Esophagus muscularis mucosa (tissue), 4 donors: Measurements from ENCODE around the gene PEX11G. TPM values are rescaled to one million over a fixed set of nuclear protein-coding genes. Genes with fewer than 3 reads are reported as not detected.

Experiments
- DNase-seq: peaks from one replicate; pipeline ENCODE4 v3.0.0-alpha.2; 2017; ENCODE audit errors: extremely low spot score
- H3K27ac ChIP-seq, 4 donors: fragments of 200-600 bp; sonication (generic); replicated peaks in 1 of 4; 1 replicate in 3 of 4; 2 replicates in 1 of 4; pipeline ENCODE4 v1.5.1; 2016 to 2019; ENCODE audit warnings: mild to moderate bottlenecking in 1 of 4
- H3K27me3 ChIP-seq, 4 donors: fragments of 200-600 bp; sonication (generic); one replicate each; pipeline versions ENCODE4 v1.5.1 to v1.6.0; 2016 to 2019
- H3K36me3 ChIP-seq, 4 donors: fragments of 200-600 bp; sonication (generic); one replicate each; pipeline ENCODE4 v1.5.1; 2016 to 2019
- H3K4me1 ChIP-seq, 4 donors: fragments of 200-600 bp; sonication (generic); one replicate each; pipeline ENCODE4 v1.5.1; 2016 to 2019
- H3K4me3 ChIP-seq, 4 donors: fragments of 200-600 bp; sonication (generic); 1 replicate in 2 of 4; 2 replicates in 2 of 4; pipeline ENCODE4 v1.5.1; 2016 to 2019; ENCODE audit warnings: mild to moderate bottlenecking in 4 of 4, moderate library complexity in 1 of 4
- H3K9me3 ChIP-seq, 4 donors: fragments of 200-600 bp; sonication (generic); 1 replicate in 3 of 4; 2 replicates in 1 of 4; pipeline ENCODE4 v1.5.1; 2016 to 2019
- EP300 ChIP-seq: sonication (generic); formaldehyde crosslinking; IDR thresholded peaks from one replicate; pipeline ENCODE4 v1.6.1; 2017; ENCODE audit warnings: antibody characterized with exemption
- POLR2A ChIP-seq: fragments of 450-650 bp; IDR thresholded peaks from one replicate; pipeline ENCODE4 v1.6.1; 2017; ENCODE audit warnings: antibody characterized with exemption, moderate library complexity, mild to moderate bottlenecking, low read depth
- POLR2AphosphoS5 ChIP-seq, 2 donors: sonication (generic); formaldehyde crosslinking; IDR thresholded peaks; one replicate each; pipeline ENCODE4 v1.6.1; 2017; ENCODE audit warnings: antibody characterized with exemption in 2 of 2
- WGBS: methylation state at CpG from one replicate; pipeline ENCODE4 v1.1.5; 2018; 5-methylcytosine and 5-hydroxymethylcytosine counted together
- intact Hi-C: fragments of 100-400 bp; cut with DNase I; formaldehyde crosslinking; loops from one replicate; pipeline ENCODE4 v1.15.1; 2023
- total RNA-seq, 4 donors: library from RNA; depleted of rRNA; stranded (reverse); fragments of >200 nt; gene quantifications; one replicate each; pipeline versions ENCODE4 v1.1.0 to v1.2.1, GENCODE V29; 2016
- TF ChIP-seq, protein P1 (sequence below), 3 experiments: fragments of 200-600 bp in 2 of 3; fragments of 450-650 bp in 1 of 3; sonication (generic) in 2 of 3; IDR thresholded peaks; one replicate each; pipeline ENCODE4 v1.5.1; 2017 to 2019; ENCODE audit warnings: antibody characterized with exemption in 3 of 3, mild to moderate bottlenecking in 2 of 3, moderate library complexity in 1 of 3

Gene PEX11G
- total RNA-seq, 4 donors from 2014 or later = 1.7 to 5.3 (median 3.7) TPM

DNA sequence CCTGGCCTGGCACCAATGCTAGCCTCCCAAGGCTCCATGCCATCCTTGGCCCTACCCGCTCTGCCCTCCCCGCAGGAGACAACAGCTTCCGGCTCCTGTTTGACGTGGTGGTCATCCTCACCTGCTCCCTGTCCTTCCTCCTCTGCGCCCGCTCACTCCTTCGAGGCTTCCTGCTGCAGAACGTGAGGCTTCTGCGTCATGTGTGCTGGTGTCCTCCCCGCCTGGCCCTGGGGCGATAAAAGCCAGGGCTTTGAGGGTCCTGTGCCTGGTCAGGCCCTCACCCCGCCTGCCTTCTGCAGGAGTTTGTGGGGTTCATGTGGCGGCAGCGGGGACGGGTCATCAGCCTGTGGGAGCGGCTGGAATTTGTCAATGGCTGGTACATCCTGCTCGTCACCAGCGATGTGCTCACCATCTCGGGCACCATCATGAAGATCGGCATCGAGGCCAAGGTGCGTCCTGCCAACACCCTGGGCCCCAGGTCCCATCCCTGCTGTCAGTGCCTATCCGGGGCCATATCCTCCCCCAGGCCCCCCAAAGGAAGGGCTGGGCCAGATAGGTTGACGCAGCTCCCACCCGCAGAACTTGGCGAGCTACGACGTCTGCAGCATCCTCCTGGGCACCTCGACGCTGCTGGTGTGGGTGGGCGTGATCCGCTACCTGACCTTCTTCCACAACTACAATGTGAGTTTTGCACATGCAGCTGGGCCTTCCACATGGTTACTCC, 39.8 kb upstream of the PEX11G start:
- Histone ChIP-seq H3K4me3 (no peak overlapping the region), H3K36me3 (peaks cover 23 to 84% (median 70%) of the 10 kb centered on the region in 4 donors), H3K27ac (no peak overlapping the region), H3K27me3 (no peaks in the 10 kb centered on the region), H3K9me3 (no peaks in the 10 kb centered on the region), H3K4me1 (peaks cover 8 to 36% (median 16%) of the 10 kb centered on the region in 4 donors)
- DNase-seq = no peak
- no peak for TF ChIP-seq POLR2A
- no peak for TF ChIP-seq POLR2AphosphoS5 (IDR thresholded peaks at IDR 0.05)
- TF ChIP-seq, protein P1, sequence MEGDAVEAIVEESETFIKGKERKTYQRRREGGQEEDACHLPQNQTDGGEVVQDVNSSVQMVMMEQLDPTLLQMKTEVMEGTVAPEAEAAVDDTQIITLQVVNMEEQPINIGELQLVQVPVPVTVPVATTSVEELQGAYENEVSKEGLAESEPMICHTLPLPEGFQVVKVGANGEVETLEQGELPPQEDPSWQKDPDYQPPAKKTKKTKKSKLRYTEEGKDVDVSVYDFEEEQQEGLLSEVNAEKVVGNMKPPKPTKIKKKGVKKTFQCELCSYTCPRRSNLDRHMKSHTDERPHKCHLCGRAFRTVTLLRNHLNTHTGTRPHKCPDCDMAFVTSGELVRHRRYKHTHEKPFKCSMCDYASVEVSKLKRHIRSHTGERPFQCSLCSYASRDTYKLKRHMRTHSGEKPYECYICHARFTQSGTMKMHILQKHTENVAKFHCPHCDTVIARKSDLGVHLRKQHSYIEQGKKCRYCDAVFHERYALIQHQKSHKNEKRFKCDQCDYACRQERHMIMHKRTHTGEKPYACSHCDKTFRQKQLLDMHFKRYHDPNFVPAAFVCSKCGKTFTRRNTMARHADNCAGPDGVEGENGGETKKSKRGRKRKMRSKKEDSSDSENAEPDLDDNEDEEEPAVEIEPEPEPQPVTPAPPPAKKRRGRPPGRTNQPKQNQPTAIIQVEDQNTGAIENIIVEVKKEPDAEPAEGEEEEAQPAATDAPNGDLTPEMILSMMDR (IDR thresholded peaks at IDR 0.05) = no peak
- no peak for TF ChIP-seq EP300
- intact Hi-C loops = no loop called here
- WGBS = 90% methylated on average over 26 of the region's 32 CpGs

GRCh38 chr19:7528192-7528519, 39.3 kb upstream of the PEX11G start:
- peaks cover 23 to 84% (median 70%) of the 10 kb centered on the region in 4 donors for H3K36me3 ChIP-seq
- no peaks in the 10 kb centered on the region for H3K27me3 ChIP-seq
- TF ChIP-seq POLR2A = no peak
- TF ChIP-seq, protein P1 (IDR thresholded peaks at IDR 0.05) = no peak
- TF ChIP-seq POLR2AphosphoS5 (IDR thresholded peaks at IDR 0.05) = no peak
- no peak for TF ChIP-seq EP300
- no peak overlapping the region for H3K27ac ChIP-seq
- intact Hi-C loops = no loop called here
- H3K4me3 ChIP-seq = no peak overlapping the region
- H3K9me3 ChIP-seq = no peaks in the 10 kb centered on the region
- H3K4me1 ChIP-seq = peaks cover 8 to 36% (median 16%) of the 10 kb centered on the region in 4 donors
- DNase-seq = no peak
- WGBS = 95% methylated on average over 6 of the region's 7 CpGs

- TF ChIP-seq, protein P1 (IDR thresholded peaks at IDR 0.05) = no peak
- TF ChIP-seq EP300 (no peak), POLR2AphosphoS5 (IDR thresholded peaks at IDR 0.05) (no peak), POLR2A (no peak)
- no peaks in the 10 kb centered on the region for H3K9me3 ChIP-seq
- H3K4me3 ChIP-seq = no peak overlapping the region
- H3K27me3 ChIP-seq = no peaks in the 10 kb centered on the region
- no peak for DNase-seq
- H3K27ac ChIP-seq = no peak overlapping the region
- H3K36me3 ChIP-seq = peaks cover 23 to 84% (median 68%) of the 10 kb centered on the region in 4 donors
- intact Hi-C loops = no loop called here
- H3K4me1 ChIP-seq = peaks cover 8 to 36% (median 17%) of the 10 kb centered on the region in 4 donors
- 68% methylated on average over 15 of the region's 25 CpGs for WGBS
These were observed 38.8 kb upstream of the PEX11G start for GRCh38 chr19:7527516-7528191.

- 82% methylated on average over 14 of the region's 31 CpGs for WGBS
- TF ChIP-seq EP300 = no peak
- no peak for TF ChIP-seq POLR2AphosphoS5 (IDR thresholded peaks at IDR 0.05)
- TF ChIP-seq, protein P1 (IDR thresholded peaks at IDR 0.05) = no peak
- TF ChIP-seq POLR2A = no peak
- no peaks in the 10 kb centered on the region for H3K9me3 ChIP-seq
- peaks cover 15 to 46% (median 28%) of the 10 kb centered on the region in 4 donors for H3K4me1 ChIP-seq
- H3K4me3 ChIP-seq = no peak overlapping the region
- no peak for DNase-seq
- H3K27me3 ChIP-seq = no peaks in the 10 kb centered on the region
- no peak overlapping the region for H3K27ac ChIP-seq
- H3K36me3 ChIP-seq = peaks cover 23 to 72% (median 63%) of the 10 kb centered on the region in 4 donors
- intact Hi-C loops = no loop called here
These were observed 37.5 kb upstream of the PEX11G start for GRCh38 chr19:7526059-7526929.
